Fibroblast of lung (primary cell): ENCODE results near the gene ARMC9. TPM values are rescaled to one million over a fixed set of nuclear protein-coding genes. Genes with fewer than 3 reads are reported as not detected.

Source experiments
- DNase-seq, 2 donors: peaks; one replicate each; pipeline versions ENCODE4 v3.0.0 to v3.0.0-alpha.2; 2010; ENCODE audit warnings: low read depth in 2 of 2
- H2AFZ ChIP-seq: 2 replicates; pipeline ENCODE4 v1.5.1; 2012; ENCODE audit warnings: low read length, control low read depth, inconsistent platforms
- H3K27ac ChIP-seq: 2 replicates; pipeline ENCODE4 v1.5.1; 2011; ENCODE audit warnings: low read length, control low read depth; ENCODE audit not compliant: insufficient read depth
- H3K27me3 ChIP-seq: 2 replicates; pipeline ENCODE4 v1.5.1; 2011; ENCODE audit warnings: mild to moderate bottlenecking, low read length; ENCODE audit not compliant: control insufficient read depth, insufficient read depth
- H3K36me3 ChIP-seq: 2 replicates; pipeline ENCODE4 v1.5.1; 2011; ENCODE audit warnings: low read length; ENCODE audit not compliant: control insufficient read depth, insufficient read depth
- H3K4me1 ChIP-seq: 2 replicates; pipeline ENCODE4 v1.5.1; 2011; ENCODE audit warnings: low read length; ENCODE audit not compliant: control insufficient read depth, insufficient read depth; ENCODE audit errors: extremely low read depth
- H3K4me2 ChIP-seq: 2 replicates; pipeline ENCODE4 v1.5.1; 2011; ENCODE audit warnings: low read length, control low read depth; ENCODE audit not compliant: insufficient read depth; ENCODE audit errors: extremely low read depth
- H3K4me3 ChIP-seq, 4 experiments: fragments of 200-600 bp in 1 of 4; sonication (generic) in 1 of 4; replicated peaks in 1 of 4; 2 replicates each; pipeline ENCODE4 v1.5.1; 2011 to 2016; ENCODE audit warnings: low read length in 4 of 4, low read depth in 3 of 4, mild to moderate bottlenecking in 3 of 4, control low read depth in 2 of 4, inconsistent platforms in 1 of 4, mixed read lengths in 1 of 4; ENCODE audit not compliant: insufficient read depth in 1 of 4; ENCODE audit errors: control extremely low read depth in 1 of 4
- H3K79me2 ChIP-seq: 2 replicates; pipeline ENCODE4 v1.5.1; 2012; ENCODE audit warnings: mild to moderate bottlenecking, low read length, inconsistent platforms; ENCODE audit not compliant: control insufficient read depth, insufficient read depth
- H3K9ac ChIP-seq: 2 replicates; pipeline ENCODE4 v1.5.1; 2011; ENCODE audit warnings: mild to moderate bottlenecking, low read length, control low read depth; ENCODE audit not compliant: insufficient read depth
- H3K9me3 ChIP-seq: 2 replicates; pipeline ENCODE4 v1.5.1; 2012; ENCODE audit warnings: low read depth, low read length; ENCODE audit not compliant: control insufficient read depth, insufficient read depth
- H4K20me1 ChIP-seq: 2 replicates; pipeline ENCODE4 v1.5.1; 2011; ENCODE audit warnings: low read length; ENCODE audit not compliant: control insufficient read depth, insufficient read depth; ENCODE audit errors: extremely low read depth
- CTCF ChIP-seq, 2 donors: IDR thresholded peaks in 1 of 2; conservative IDR thresholded peaks in 1 of 2; 1 replicate in 1 of 2; 2 replicates in 1 of 2; pipeline ENCODE4 v1.5.1; 2011 to 2012; ENCODE audit warnings: low read length in 2 of 2, control low read depth in 1 of 2, inconsistent platforms in 1 of 2, low read depth in 1 of 2, mild to moderate bottlenecking in 1 of 2
- EZH2 ChIP-seq: IDR thresholded peaks from 2 replicates; pipeline ENCODE4 v1.5.1; 2012; ENCODE audit warnings: low read length, control low read depth, mild to moderate bottlenecking; ENCODE audit errors: missing control alignments
- polyA plus RNA-seq, 2 donors: library from polyadenylated mRNA; depleted of rRNA in 1 of 2; stranded (reverse) in 1 of 2; unstranded in 1 of 2; fragments of >200 nt; gene quantifications; 2 replicates each; pipeline ENCODE4 v1.2.1, GENCODE V29; 2011 to 2012; ENCODE audit warnings: missing spikeins in 1 of 2
- total RNA-seq: library from RNA; depleted of rRNA; stranded (reverse); fragments of >200 nt; gene quantifications from 2 replicates; pipeline ENCODE4 v1.2.1, GENCODE V29; 2014

The ARMC9 gene
- total and polyA plus RNA-seq, 2 donors (not counting 1 experiment from before 2014, with no cell fraction given) = 68.4 to 153 TPM

GRCh38 chr2:231409776-231410175 is 211.3 kb downstream of the ARMC9 start:
- no peaks in the 10 kb centered on the region for H3K9me3 ChIP-seq
- peaks cover 4% of the 10 kb centered on the region for H3K4me1 ChIP-seq
- H3K27me3 ChIP-seq = no peaks in the 10 kb centered on the region
- TF ChIP-seq EZH2 (no peak), CTCF (conservative IDR thresholded peaks at IDR 0.05 in 1 of 2, IDR thresholded peaks at IDR 0.05 in 1 of 2; ENCODE audit: low read depth in 1 of 2, low read length in 2 of 2) (no peak)
- no peak overlapping the region for H3K27ac ChIP-seq
- no peak overlapping the region for H3K4me3 ChIP-seq
- no peaks in the 10 kb centered on the region for H3K79me2 ChIP-seq
- DNase-seq = no peak
- no peak overlapping the region for H3K4me2 ChIP-seq
- H4K20me1 ChIP-seq = no peaks in the 10 kb centered on the region
- H2AFZ ChIP-seq = no peak overlapping the region
- H3K36me3 ChIP-seq = no peaks in the 10 kb centered on the region
- no peak overlapping the region for H3K9ac ChIP-seq

GRCh38 chr2:231410293-231411004 is 212.0 kb downstream of the ARMC9 start:
- Histone ChIP-seq H3K4me2 (no peak overlapping the region), H3K27me3 (no peaks in the 10 kb centered on the region), H3K9me3 (no peaks in the 10 kb centered on the region), H2AFZ (no peak overlapping the region), H3K4me3 (no peak overlapping the region), H3K27ac (no peak overlapping the region), H3K36me3 (no peaks in the 10 kb centered on the region), H3K79me2 (no peaks in the 10 kb centered on the region), H3K9ac (no peak overlapping the region), H4K20me1 (no peaks in the 10 kb centered on the region), H3K4me1 (peaks cover 4% of the 10 kb centered on the region)
- DNase-seq = no peak
- TF ChIP-seq EZH2 (no peak), CTCF (conservative IDR thresholded peaks at IDR 0.05 in 1 of 2, IDR thresholded peaks at IDR 0.05 in 1 of 2; ENCODE audit: low read depth in 1 of 2, low read length in 2 of 2) (peak; percentile 10 to 32)

- Histone ChIP-seq H3K4me1 (peaks cover 2% of the 10 kb centered on the region), H3K4me2 (no peak overlapping the region), H3K9me3 (no peaks in the 10 kb centered on the region), H3K79me2 (no peaks in the 10 kb centered on the region), H3K36me3 (no peaks in the 10 kb centered on the region), H3K27ac (no peak overlapping the region), H3K4me3 (no peak overlapping the region), H3K9ac (no peak overlapping the region), H4K20me1 (no peaks in the 10 kb centered on the region), H3K27me3 (no peaks in the 10 kb centered on the region), H2AFZ (no peak overlapping the region)
- no peak for DNase-seq
- TF ChIP-seq EZH2 (no peak), CTCF (conservative IDR thresholded peaks at IDR 0.05 in 1 of 2, IDR thresholded peaks at IDR 0.05 in 1 of 2; ENCODE audit: low read depth in 1 of 2, low read length in 2 of 2) (no peak)
Measured at GRCh38 chr2:231411237-231411636, 212.8 kb downstream of the ARMC9 start.
